ENCODE data around the gene SMIM44. TPM values are rescaled to one million over a fixed set of nuclear protein-coding genes. Genes with fewer than 3 reads are reported as not detected.

Gene SMIM44
- total and polyA plus RNA-seq, 4 experiments from 2014 or later, result not detected

- Mint-ChIP-seq H3K9me3 (no peaks in the 10 kb centered on the region), H3K4me1 (peaks cover 19 to 60% (median 31%) of the 10 kb centered on the region in 4 donors), H3K36me3 (peaks cover 5 to 16% of the 10 kb centered on the region in 2 donors), H3K27ac (peak overlapping the region in 2 of 7 donors; percentile 64 to 87), H3K27me3 (no peaks in the 10 kb centered on the region), H3K4me3 (no peak overlapping the region)
- Histone ChIP-seq H3K9me3 (ENCODE audit: control insufficient read depth in 1 of 2, low read length in 2 of 2) (no peaks in the 10 kb centered on the region), H3K36me3 (ENCODE audit: insufficient read depth, low read length) (peaks cover 5% of the 10 kb centered on the region), H3K27me3 (ENCODE audit: insufficient read depth, low read length) (no peaks in the 10 kb centered on the region), H3K4me3 (ENCODE audit: low read length in 2 of 2) (no peak overlapping the region), H3K4me1 (ENCODE audit: insufficient read depth, low read length) (peaks cover 15% of the 10 kb centered on the region), H3K27ac (ENCODE audit: low read depth, low read length) (no peak overlapping the region)
- ChIA-PET POLR2A (ENCODE audit: partially characterized antibody) (interaction anchor here (1.1 kb wide), 1 partner anchor 179 kb away, joined by 6 read pairs; no protein-coding TSS in a partner anchor), CTCF (ENCODE audit: partially characterized antibody) (interaction anchor here (2.0 kb wide), 1 partner anchor 32 kb away, joined by 6 read pairs; no protein-coding TSS in a partner anchor)
- intact Hi-C loops (cut with micrococcal nuclease), result no loop called here
- DNase-seq, result no peak
These were observed 34.4 kb upstream of the SMIM44 start for GRCh38 chr19:3517638-3518037.

DNA sequence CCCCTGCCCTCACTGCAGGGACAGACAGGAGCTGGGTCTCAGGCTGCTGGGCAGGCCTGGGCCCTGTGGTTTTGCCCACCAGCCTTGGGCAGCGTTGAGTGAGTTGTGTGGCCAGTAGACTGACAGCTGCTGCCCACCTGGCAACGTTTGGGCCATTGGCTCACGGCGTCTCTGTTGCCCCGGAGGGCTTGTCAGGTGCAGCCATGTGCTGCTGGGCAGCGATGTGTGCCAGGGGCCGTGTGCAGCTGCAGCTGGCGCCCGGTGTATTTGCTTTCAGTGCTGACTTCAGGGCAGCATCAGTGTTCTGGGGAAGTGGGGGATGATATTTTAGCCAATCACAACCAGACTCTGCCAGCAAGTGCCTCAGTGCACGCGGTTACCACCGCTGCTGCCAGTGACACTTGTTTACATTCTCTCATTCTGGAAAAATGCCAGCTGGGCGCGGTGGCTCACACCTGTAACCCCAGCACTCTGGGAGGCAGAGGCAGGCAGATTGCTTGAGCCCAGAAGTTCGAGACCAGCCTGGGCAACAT, 33.5 kb upstream of the SMIM44 start:
- Histone ChIP-seq H3K27ac (ENCODE audit: low read depth, low read length) (peak overlapping the region; percentile 6), H3K27me3 (ENCODE audit: insufficient read depth, low read length) (no peaks in the 10 kb centered on the region), H3K9me3 (ENCODE audit: control insufficient read depth in 1 of 2, low read length in 2 of 2) (no peaks in the 10 kb centered on the region), H3K36me3 (ENCODE audit: insufficient read depth, low read length) (peaks cover 9% of the 10 kb centered on the region), H3K4me3 (ENCODE audit: low read length in 2 of 2) (no peak overlapping the region), H3K4me1 (ENCODE audit: insufficient read depth, low read length) (peaks cover 19% of the 10 kb centered on the region)
- CTCF ChIA-PET (ENCODE audit: partially characterized antibody), result interaction anchor here (2.0 kb wide), 1 partner anchor 31 kb away, joined by 6 read pairs; no protein-coding TSS in a partner anchor
- peaks cover 5 to 16% of the 10 kb centered on the region in 2 donors for H3K36me3 Mint-ChIP-seq
- POLR2A ChIA-PET (ENCODE audit: partially characterized antibody), result interaction anchor here (1.0 to 1.2 kb wide), 3 partner anchors 10 to 40 kb away, joined by 4 to 5 read pairs (median 4); partner anchors contain the start of gene FZR1
- H3K9me3 Mint-ChIP-seq, result no peaks in the 10 kb centered on the region
- peak overlapping the region; percentile 52 to 90 (median 86) for H3K27ac Mint-ChIP-seq
- H3K27me3 Mint-ChIP-seq, result no peaks in the 10 kb centered on the region
- intact Hi-C loops (cut with micrococcal nuclease), result no loop called here
- peak overlapping the region in 1 of 8 donors; percentile 34 for H3K4me3 Mint-ChIP-seq
- DNase-seq, result peak; percentile 55 to 76 (median 74)
- peaks cover 19 to 65% (median 33%) of the 10 kb centered on the region in 4 donors for H3K4me1 Mint-ChIP-seq

DNA sequence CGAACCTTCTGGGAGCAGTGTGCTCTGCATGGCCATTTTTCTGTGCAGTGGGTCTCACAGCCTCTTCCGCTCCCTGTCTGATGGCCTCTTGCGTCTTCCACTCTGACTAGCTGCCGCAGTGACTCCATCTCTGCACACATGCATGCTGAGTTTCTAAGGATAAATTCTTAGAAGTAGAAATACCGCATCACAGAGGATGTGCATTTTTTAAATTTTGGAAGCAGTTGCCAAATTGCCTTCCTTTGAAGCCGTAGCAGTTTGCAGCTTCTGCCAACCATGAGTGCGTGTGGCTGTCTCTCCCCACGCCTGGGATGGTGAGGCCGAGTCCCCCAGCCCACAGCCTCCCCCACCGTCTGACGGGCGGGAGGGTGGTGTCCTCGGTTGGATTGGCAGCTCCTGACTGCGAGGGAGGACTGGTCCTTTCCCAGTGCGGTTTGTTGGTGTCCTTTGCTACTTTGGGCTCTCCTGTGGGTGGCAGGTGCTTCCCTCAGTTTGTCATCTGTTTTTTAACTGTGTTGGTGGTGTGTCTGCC, 32.7 kb upstream of the SMIM44 start:
- Mint-ChIP-seq H3K9me3 (no peaks in the 10 kb centered on the region), H3K27ac (peak overlapping the region; percentile 44 to 92 (median 78)), H3K36me3 (peaks cover 2 to 13% of the 10 kb centered on the region in 2 donors), H3K4me1 (peaks cover 18 to 69% (median 34%) of the 10 kb centered on the region in 4 donors), H3K27me3 (no peaks in the 10 kb centered on the region), H3K4me3 (peak overlapping the region in 1 of 8 donors; percentile 13)
- H3K27ac ChIP-seq (ENCODE audit: low read depth, low read length), result peak overlapping the region; percentile 6
- DNase-seq, result no peak
- POLR2A ChIA-PET (ENCODE audit: partially characterized antibody), result interaction anchor here (1.1 to 1.3 kb wide), 2 partner anchors 10 to 40 kb away, joined by 4 read pairs; partner anchors contain the start of gene FZR1
- intact Hi-C loops (cut with micrococcal nuclease), result no loop called here
- CTCF ChIA-PET (ENCODE audit: partially characterized antibody), result interaction anchor here (2.0 kb wide), 1 partner anchor 30 kb away, joined by 6 read pairs; no protein-coding TSS in a partner anchor
- peaks cover 9% of the 10 kb centered on the region for H3K36me3 ChIP-seq (ENCODE audit: insufficient read depth, low read length)
- H3K9me3 ChIP-seq (ENCODE audit: control insufficient read depth in 1 of 2, low read length in 2 of 2), result no peaks in the 10 kb centered on the region
- H3K4me1 ChIP-seq (ENCODE audit: insufficient read depth, low read length), result peaks cover 19% of the 10 kb centered on the region
- no peaks in the 10 kb centered on the region for H3K27me3 ChIP-seq (ENCODE audit: insufficient read depth, low read length)
- no peak overlapping the region for H3K4me3 ChIP-seq (ENCODE audit: low read length in 2 of 2)

GRCh38 chr19:3514930-3515329, 31.7 kb upstream of the SMIM44 start:
- DNase-seq, result no peak
- peaks cover 29% of the 10 kb centered on the region for H3K4me1 ChIP-seq (ENCODE audit: insufficient read depth, low read length)
- no peaks in the 10 kb centered on the region for H3K9me3 Mint-ChIP-seq
- H3K27ac Mint-ChIP-seq, result peak overlapping the region in 2 of 7 donors; percentile 13 to 29
- H3K36me3 Mint-ChIP-seq, result peaks cover 0 to 13% of the 10 kb centered on the region in 2 donors
- peaks cover 19 to 76% (median 37%) of the 10 kb centered on the region in 4 donors for H3K4me1 Mint-ChIP-seq
- H3K4me3 Mint-ChIP-seq, result no peak overlapping the region
- no peaks in the 10 kb centered on the region for H3K9me3 ChIP-seq (ENCODE audit: control insufficient read depth in 1 of 2, low read length in 2 of 2)
- intact Hi-C loops (cut with micrococcal nuclease), result no loop called here
- H3K36me3 ChIP-seq (ENCODE audit: insufficient read depth, low read length), result peaks cover 12% of the 10 kb centered on the region
- no peaks in the 10 kb centered on the region for H3K27me3 Mint-ChIP-seq
- H3K27ac ChIP-seq (ENCODE audit: low read depth, low read length), result no peak overlapping the region
- POLR2A ChIA-PET (ENCODE audit: partially characterized antibody), result interaction anchor here (1.3 kb wide), 1 partner anchor 9 kb away, joined by 4 read pairs; the partner anchor contains the start of gene FZR1
- no peak overlapping the region for H3K4me3 ChIP-seq (ENCODE audit: low read length in 2 of 2)
- CTCF ChIA-PET (ENCODE audit: partially characterized antibody), result no interaction called here
- H3K27me3 ChIP-seq (ENCODE audit: insufficient read depth, low read length), result no peaks in the 10 kb centered on the region

DNA sequence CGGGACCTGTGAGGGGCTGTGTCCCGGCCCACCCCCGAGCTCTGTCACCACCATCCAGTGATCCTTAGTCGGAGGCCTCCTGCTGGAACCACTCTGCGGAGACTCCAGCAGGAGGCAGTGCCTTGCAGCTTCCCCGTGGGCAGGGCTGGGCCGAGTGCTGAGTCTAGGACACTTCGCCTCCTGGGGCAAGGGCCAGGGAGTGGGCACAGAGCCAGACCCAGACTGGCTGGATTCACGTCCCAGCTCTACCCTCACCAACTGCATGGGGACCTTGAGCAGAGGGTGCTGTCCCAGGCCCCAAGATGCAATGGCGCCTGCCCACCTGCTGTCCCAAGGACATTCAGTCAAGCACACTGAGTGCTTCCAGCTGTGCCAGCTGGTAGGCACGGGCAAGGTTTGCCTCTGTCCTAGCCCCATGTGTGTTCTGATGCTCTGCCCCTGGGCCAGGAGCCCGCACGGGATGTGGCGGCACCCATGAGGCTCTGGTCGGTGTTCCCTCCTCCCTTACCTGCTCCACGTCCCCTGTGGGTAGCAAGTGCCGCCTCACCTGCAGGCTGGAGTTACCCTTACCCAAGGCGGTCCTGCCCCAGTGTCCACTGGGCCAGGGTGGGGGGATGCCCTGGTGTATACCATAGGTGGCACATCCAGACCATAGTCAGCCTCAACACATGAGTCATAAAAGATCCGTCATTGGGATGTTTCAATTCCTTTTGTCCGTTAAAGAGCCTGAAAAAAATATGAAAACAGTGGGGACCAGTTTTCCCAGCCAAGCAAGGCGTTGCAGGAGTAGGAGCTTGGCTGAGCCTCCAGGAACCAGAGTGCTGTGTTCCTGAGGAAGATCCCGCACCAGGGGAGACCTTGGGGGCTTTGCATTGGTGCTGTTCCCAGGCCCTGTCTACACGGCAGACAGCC, 30.2 kb upstream of the SMIM44 start:
- peaks cover 8% of the 10 kb centered on the region for H3K36me3 ChIP-seq (ENCODE audit: insufficient read depth, low read length)
- H3K36me3 Mint-ChIP-seq, result peaks cover 6 to 19% of the 10 kb centered on the region in 2 donors
- H3K4me1 ChIP-seq (ENCODE audit: insufficient read depth, low read length), result peaks cover 43% of the 10 kb centered on the region
- intact Hi-C loops (cut with micrococcal nuclease), result no loop called here
- H3K9me3 Mint-ChIP-seq, result no peaks in the 10 kb centered on the region
- no peaks in the 10 kb centered on the region for H3K27me3 Mint-ChIP-seq
- H3K27ac ChIP-seq (ENCODE audit: low read depth, low read length), result no peak overlapping the region
- no peak overlapping the region for H3K4me3 ChIP-seq (ENCODE audit: low read length in 2 of 2)
- no peak for DNase-seq
- peaks cover 27 to 86% (median 50%) of the 10 kb centered on the region in 4 donors for H3K4me1 Mint-ChIP-seq
- POLR2A ChIA-PET (ENCODE audit: partially characterized antibody), result no interaction called here
- H3K27me3 ChIP-seq (ENCODE audit: insufficient read depth, low read length), result no peaks in the 10 kb centered on the region
- H3K4me3 Mint-ChIP-seq, result peak overlapping the region in 1 of 8 donors; percentile 32
- no peaks in the 10 kb centered on the region for H3K9me3 ChIP-seq (ENCODE audit: control insufficient read depth in 1 of 2, low read length in 2 of 2)
- CTCF ChIA-PET (ENCODE audit: partially characterized antibody), result no interaction called here
- peak overlapping the region in 1 of 7 donors; percentile 61 for H3K27ac Mint-ChIP-seq

- peak overlapping the region in 1 of 7 donors; percentile 64 for H3K27ac Mint-ChIP-seq
- Histone ChIP-seq H3K9me3 (ENCODE audit: control insufficient read depth in 1 of 2, low read length in 2 of 2) (no peaks in the 10 kb centered on the region), H3K27me3 (ENCODE audit: insufficient read depth, low read length) (no peaks in the 10 kb centered on the region), H3K36me3 (ENCODE audit: insufficient read depth, low read length) (peaks cover 8% of the 10 kb centered on the region), H3K4me3 (ENCODE audit: low read length in 2 of 2) (no peak overlapping the region), H3K27ac (ENCODE audit: low read depth, low read length) (no peak overlapping the region), H3K4me1 (ENCODE audit: insufficient read depth, low read length) (peaks cover 49% of the 10 kb centered on the region)
- peaks cover 27 to 85% (median 55%) of the 10 kb centered on the region in 4 donors for H3K4me1 Mint-ChIP-seq
- intact Hi-C loops (cut with micrococcal nuclease), result no loop called here
- ChIA-PET CTCF (ENCODE audit: partially characterized antibody) (no interaction called here), POLR2A (ENCODE audit: partially characterized antibody) (no interaction called here)
- peak overlapping the region in 1 of 8 donors; percentile 48 for H3K4me3 Mint-ChIP-seq
- no peaks in the 10 kb centered on the region for H3K9me3 Mint-ChIP-seq
- no peak for DNase-seq
- H3K27me3 Mint-ChIP-seq, result no peaks in the 10 kb centered on the region
- peaks cover 6 to 19% of the 10 kb centered on the region in 2 donors for H3K36me3 Mint-ChIP-seq
These were observed 29.5 kb upstream of the SMIM44 start for GRCh38 chr19:3512562-3513228.

All from CD4-positive, alpha-beta memory T cell (primary cell).